HL-60 (cell line): ENCODE measurements around the gene ARHGAP32.

Experiments used
- GABPA ChIP-seq: IDR thresholded peaks from 2 replicates; pipeline ENCODE4 v1.6.1; 2012; ENCODE audit warnings: low read depth
- POLR2AphosphoS5 ChIP-seq: IDR thresholded peaks from 2 replicates; pipeline ENCODE4 v1.6.1; 2012; ENCODE audit warnings: low read depth
- TF ChIP-seq, protein P1 (sequence below): IDR thresholded peaks from one replicate; pipeline ENCODE4 v1.5.1; 2011; ENCODE audit warnings: low read length, control low read depth, inconsistent platforms; ENCODE audit not compliant: insufficient read depth
- TF ChIP-seq, protein P2 (sequence below): IDR thresholded peaks from 2 replicates; pipeline ENCODE4 v1.6.1; 2012; ENCODE audit warnings: low read depth; ENCODE audit not compliant: insufficient replicate concordance

DNA sequence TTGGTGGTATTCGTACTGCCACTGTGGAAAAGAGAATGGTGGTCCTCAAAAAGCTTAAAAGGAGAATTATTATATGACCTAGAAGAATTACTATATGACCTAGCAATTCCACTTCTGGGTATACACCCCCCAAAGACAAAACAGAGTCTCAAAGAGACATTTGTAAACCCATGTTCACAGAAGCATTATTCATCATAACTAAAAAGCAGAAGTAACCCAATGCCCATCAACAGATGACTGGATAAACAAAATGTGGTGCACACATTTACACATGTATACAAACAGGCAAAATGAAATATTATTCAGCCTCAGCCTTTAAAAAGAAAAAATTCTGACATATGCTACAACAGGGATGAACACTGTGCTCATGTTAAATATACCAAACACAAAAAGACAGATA lies 89.4 kb downstream of the ARHGAP32 start:
- TF ChIP-seq, protein P1, sequence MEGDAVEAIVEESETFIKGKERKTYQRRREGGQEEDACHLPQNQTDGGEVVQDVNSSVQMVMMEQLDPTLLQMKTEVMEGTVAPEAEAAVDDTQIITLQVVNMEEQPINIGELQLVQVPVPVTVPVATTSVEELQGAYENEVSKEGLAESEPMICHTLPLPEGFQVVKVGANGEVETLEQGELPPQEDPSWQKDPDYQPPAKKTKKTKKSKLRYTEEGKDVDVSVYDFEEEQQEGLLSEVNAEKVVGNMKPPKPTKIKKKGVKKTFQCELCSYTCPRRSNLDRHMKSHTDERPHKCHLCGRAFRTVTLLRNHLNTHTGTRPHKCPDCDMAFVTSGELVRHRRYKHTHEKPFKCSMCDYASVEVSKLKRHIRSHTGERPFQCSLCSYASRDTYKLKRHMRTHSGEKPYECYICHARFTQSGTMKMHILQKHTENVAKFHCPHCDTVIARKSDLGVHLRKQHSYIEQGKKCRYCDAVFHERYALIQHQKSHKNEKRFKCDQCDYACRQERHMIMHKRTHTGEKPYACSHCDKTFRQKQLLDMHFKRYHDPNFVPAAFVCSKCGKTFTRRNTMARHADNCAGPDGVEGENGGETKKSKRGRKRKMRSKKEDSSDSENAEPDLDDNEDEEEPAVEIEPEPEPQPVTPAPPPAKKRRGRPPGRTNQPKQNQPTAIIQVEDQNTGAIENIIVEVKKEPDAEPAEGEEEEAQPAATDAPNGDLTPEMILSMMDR, result no peak
- TF ChIP-seq, protein P2, sequence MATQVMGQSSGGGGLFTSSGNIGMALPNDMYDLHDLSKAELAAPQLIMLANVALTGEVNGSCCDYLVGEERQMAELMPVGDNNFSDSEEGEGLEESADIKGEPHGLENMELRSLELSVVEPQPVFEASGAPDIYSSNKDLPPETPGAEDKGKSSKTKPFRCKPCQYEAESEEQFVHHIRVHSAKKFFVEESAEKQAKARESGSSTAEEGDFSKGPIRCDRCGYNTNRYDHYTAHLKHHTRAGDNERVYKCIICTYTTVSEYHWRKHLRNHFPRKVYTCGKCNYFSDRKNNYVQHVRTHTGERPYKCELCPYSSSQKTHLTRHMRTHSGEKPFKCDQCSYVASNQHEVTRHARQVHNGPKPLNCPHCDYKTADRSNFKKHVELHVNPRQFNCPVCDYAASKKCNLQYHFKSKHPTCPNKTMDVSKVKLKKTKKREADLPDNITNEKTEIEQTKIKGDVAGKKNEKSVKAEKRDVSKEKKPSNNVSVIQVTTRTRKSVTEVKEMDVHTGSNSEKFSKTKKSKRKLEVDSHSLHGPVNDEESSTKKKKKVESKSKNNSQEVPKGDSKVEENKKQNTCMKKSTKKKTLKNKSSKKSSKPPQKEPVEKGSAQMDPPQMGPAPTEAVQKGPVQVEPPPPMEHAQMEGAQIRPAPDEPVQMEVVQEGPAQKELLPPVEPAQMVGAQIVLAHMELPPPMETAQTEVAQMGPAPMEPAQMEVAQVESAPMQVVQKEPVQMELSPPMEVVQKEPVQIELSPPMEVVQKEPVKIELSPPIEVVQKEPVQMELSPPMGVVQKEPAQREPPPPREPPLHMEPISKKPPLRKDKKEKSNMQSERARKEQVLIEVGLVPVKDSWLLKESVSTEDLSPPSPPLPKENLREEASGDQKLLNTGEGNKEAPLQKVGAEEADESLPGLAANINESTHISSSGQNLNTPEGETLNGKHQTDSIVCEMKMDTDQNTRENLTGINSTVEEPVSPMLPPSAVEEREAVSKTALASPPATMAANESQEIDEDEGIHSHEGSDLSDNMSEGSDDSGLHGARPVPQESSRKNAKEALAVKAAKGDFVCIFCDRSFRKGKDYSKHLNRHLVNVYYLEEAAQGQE, result no peak
- TF ChIP-seq GABPA (no peak), POLR2AphosphoS5 (no peak)
